SJSA1 (cell line): ENCODE results near the gene TNRC18. TPM values are rescaled to one million over a fixed set of nuclear protein-coding genes. Genes with fewer than 3 reads are reported as not detected.

Experiments
- DNase-seq, 2 experiments: peaks; one replicate each; pipeline ENCODE4 v3.0.0-alpha.2; 2015 to 2020; ENCODE audit warnings: low spot score in 2 of 2, low read depth in 1 of 2
- H3K27ac ChIP-seq: fragments of 250-450 bp; sonication (Bioruptor Pico); 2 replicates; pipeline ENCODE4 v1.5.1; 2020; ENCODE audit warnings: mild to moderate bottlenecking, moderate library complexity
- H3K27me3 ChIP-seq: fragments of 250-450 bp; sonication (Bioruptor Pico); replicated peaks from 2 replicates; pipeline ENCODE4 v1.5.1; 2020; ENCODE audit warnings: mild to moderate bottlenecking, moderate library complexity
- H3K36me3 ChIP-seq: fragments of 250-450 bp; sonication (Bioruptor Pico); 2 replicates; pipeline ENCODE4 v1.5.1; 2020; ENCODE audit warnings: mild to moderate bottlenecking
- H3K4me1 ChIP-seq: fragments of 250-450 bp; sonication (Bioruptor Pico); replicated peaks from 2 replicates; pipeline ENCODE4 v1.6.1; 2021; ENCODE audit warnings: mild to moderate bottlenecking
- H3K4me3 ChIP-seq: fragments of 250-450 bp; sonication (Bioruptor Pico); 2 replicates; pipeline ENCODE4 v1.5.1; 2020; ENCODE audit warnings: mild to moderate bottlenecking
- H3K9me3 ChIP-seq: fragments of 250-450 bp; sonication (Bioruptor Pico); replicated peaks from 2 replicates; pipeline ENCODE4 v1.5.1; 2020; ENCODE audit warnings: mild to moderate bottlenecking
- total RNA-seq: library from RNA; depleted of rRNA; stranded (reverse); fragments of >200 nt; shearing (Covaris generic); gene quantifications from 2 replicates; pipeline ENCODE4 v1.2.3, GENCODE V29; 2014

Gene TNRC18
- total RNA-seq, 1 experiment from 2014 or later: 19.8 TPM

DNA sequence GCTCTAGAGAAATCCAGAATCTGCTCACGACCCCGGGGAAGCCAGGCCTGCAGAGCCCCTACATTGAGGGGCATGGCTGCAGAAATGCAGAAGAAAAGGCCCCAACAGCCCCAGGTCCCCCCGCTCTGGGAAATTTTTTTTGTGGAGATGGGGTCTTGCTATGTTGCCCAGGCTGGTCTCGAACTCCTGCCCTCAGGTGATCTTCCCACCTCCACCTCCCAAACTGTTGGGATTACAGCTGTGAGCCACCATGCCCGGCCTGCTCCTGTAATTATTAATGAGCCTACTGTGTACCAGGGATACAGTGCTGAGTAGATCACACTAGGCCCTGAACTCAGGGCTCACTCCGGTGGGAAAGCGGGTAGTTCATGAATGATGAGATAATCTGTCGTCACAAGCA lies 29.9 kb downstream of the TNRC18 start:
- H3K4me1 ChIP-seq: no peaks in the 10 kb centered on the region
- DNase-seq: no peak

DNA sequence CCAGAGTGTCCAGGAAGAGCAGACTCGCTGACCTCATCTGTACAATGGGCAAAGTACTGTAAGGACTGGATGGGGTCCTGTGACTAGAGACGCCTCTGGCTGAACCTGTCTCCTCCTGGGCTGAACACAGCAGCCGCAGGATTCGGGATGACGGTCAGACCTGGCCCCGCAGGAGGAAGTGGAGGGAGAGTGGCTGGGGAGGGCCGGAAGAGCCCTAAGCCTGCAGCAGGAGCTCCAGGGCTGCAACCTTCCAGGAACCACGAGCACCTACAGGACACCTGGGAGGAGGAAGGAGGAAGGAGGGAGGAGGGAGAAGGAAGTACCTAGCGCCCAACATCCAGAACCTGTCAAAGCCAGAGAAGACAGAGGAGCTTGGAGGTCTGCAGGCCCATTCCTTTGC lies 30.3 kb downstream of the TNRC18 start:
- no peak overlapping the region for H3K27ac ChIP-seq
- no peak for DNase-seq
- H3K9me3 ChIP-seq: no peaks in the 10 kb centered on the region
- H3K4me1 ChIP-seq: no peaks in the 10 kb centered on the region
- H3K4me3 ChIP-seq: no peak overlapping the region
- H3K27me3 ChIP-seq: no peaks in the 10 kb centered on the region
- peaks cover 16% of the 10 kb centered on the region for H3K36me3 ChIP-seq

More for the DNA sequence above, 29.9 kb downstream of the TNRC18 start:
- Histone ChIP-seq H3K27me3 (no peaks in the 10 kb centered on the region), H3K36me3 (peaks cover 16% of the 10 kb centered on the region), H3K9me3 (no peaks in the 10 kb centered on the region), H3K27ac (no peak overlapping the region), H3K4me3 (no peak overlapping the region)

- no peak overlapping the region for H3K27ac ChIP-seq
- no peaks in the 10 kb centered on the region for H3K9me3 ChIP-seq
- no peaks in the 10 kb centered on the region for H3K4me1 ChIP-seq
- H3K4me3 ChIP-seq: no peak overlapping the region
- no peak for DNase-seq
- no peaks in the 10 kb centered on the region for H3K27me3 ChIP-seq
- peaks cover 36% of the 10 kb centered on the region for H3K36me3 ChIP-seq
Observed at GRCh38 chr7:5390918-5391317, 32.7 kb downstream of the TNRC18 start.

DNA sequence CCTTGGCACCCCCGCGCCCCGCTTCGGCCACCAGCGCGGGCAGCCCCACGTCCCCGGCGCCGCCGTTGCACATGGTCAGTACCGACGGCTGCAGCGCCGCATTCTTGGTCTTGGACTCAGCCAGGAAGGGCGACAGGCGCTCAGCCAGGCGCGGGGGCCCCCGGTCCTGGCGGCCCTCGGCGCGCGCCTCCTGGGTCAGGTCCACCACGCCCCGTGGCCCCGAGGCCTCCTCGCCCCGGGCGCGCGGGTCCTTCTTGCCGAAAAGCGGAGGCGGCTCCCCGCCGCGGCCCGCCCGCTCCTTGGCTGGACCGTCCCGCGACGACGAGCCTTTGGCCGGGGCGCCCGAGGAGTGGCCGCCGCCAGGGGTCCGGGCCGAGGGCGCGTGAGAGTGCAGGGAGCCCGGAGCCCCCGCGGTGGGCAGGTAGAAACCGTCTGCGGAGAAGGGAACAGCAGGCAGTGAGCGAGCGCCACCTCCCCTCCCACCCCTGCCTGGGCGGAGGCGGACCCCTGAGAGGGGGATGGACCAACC lies 34.7 kb downstream of the TNRC18 start:
- H3K9me3 ChIP-seq: no peaks in the 10 kb centered on the region
- no peak overlapping the region for H3K27ac ChIP-seq
- no peaks in the 10 kb centered on the region for H3K4me1 ChIP-seq
- no peak for DNase-seq
- no peaks in the 10 kb centered on the region for H3K27me3 ChIP-seq
- no peak overlapping the region for H3K4me3 ChIP-seq
- peaks cover 42% of the 10 kb centered on the region for H3K36me3 ChIP-seq

GRCh38 chr7:5388273-5388901 lies 35.2 kb downstream of the TNRC18 start:
- Histone ChIP-seq H3K27me3 (no peaks in the 10 kb centered on the region), H3K4me1 (no peaks in the 10 kb centered on the region), H3K9me3 (no peaks in the 10 kb centered on the region), H3K36me3 (peaks cover 39% of the 10 kb centered on the region), H3K4me3 (no peak overlapping the region), H3K27ac (no peak overlapping the region)
- DNase-seq: no peak

- H3K27ac ChIP-seq: no peak overlapping the region
- no peaks in the 10 kb centered on the region for H3K9me3 ChIP-seq
- H3K36me3 ChIP-seq: peaks cover 33% of the 10 kb centered on the region
- no peaks in the 10 kb centered on the region for H3K4me1 ChIP-seq
- H3K4me3 ChIP-seq: no peak overlapping the region
- no peaks in the 10 kb centered on the region for H3K27me3 ChIP-seq
- DNase-seq: no peak
Observed at GRCh38 chr7:5387711-5388245, 35.9 kb downstream of the TNRC18 start.

DNA sequence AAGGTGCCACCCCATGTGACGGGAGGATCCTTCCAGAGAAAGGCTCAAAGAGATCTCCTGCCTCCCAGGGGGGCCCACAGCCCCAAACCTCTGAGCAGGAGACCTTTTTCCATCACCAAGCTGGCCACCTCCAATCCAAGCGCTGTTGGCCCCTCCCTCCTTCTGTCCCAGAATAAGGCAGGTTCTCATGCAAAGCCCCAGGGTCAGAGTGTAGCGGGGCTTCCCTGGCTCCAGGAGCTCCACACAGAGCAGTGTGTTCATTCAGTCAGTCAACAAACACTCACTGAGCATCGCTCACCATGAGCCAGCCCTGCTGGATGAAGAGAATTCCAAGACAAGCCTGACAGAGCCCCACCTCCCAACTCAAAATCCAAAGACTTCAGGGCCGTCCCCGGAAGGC lies 39.0 kb downstream of the TNRC18 start:
- Histone ChIP-seq H3K27ac (no peak overlapping the region), H3K4me1 (no peaks in the 10 kb centered on the region; the same call in 1 of the 2 replicates), H3K9me3 (no peaks in the 10 kb centered on the region), H3K36me3 (peaks cover 26% of the 10 kb centered on the region), H3K27me3 (no peaks in the 10 kb centered on the region), H3K4me3 (no peak overlapping the region)
- no peak for DNase-seq

DNA sequence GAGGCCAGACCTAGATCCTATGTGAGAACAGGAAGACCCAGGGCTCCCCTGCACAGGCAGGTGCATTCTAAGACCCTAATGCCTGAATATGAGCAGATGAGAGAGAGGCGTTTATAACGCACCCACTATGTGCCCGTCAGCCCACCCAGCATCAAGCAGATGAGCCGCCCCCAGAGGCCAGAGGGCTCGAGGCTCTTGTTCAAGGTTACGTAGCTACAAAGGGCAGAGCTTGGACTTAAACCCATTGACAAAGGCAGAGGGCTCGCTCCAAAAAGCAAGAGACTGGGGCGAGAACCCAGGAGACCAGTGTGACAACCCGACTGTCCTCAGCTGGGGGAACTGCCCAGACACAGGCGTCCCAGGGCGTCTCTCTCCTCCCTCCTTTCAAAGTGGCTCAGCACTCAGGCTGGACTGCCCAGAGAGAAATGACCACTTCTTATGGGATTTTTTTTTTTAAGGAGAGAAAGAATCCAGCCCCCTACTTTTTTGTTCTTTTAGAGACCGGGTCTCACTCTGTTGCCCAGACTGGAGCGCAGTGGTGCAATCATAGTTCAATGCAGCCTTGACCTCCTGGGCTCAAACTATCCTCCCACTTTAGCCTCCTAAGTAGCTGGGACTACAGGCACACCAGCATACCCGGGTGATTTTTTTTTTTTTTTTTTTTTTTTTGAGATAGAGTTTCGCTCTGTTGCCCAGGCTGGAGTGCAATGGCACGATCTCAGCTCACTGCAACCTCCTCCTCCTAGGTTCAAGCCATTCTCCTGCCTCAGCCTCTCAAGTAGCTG lies 40.1 kb downstream of the TNRC18 start:
- DNase-seq: no peak
- Histone ChIP-seq H3K4me1 (no peaks in the 10 kb centered on the region; the same call in 1 of the 2 replicates), H3K27ac (no peak overlapping the region), H3K36me3 (peaks cover 26% of the 10 kb centered on the region), H3K4me3 (no peak overlapping the region), H3K27me3 (no peaks in the 10 kb centered on the region), H3K9me3 (no peaks in the 10 kb centered on the region)

DNA sequence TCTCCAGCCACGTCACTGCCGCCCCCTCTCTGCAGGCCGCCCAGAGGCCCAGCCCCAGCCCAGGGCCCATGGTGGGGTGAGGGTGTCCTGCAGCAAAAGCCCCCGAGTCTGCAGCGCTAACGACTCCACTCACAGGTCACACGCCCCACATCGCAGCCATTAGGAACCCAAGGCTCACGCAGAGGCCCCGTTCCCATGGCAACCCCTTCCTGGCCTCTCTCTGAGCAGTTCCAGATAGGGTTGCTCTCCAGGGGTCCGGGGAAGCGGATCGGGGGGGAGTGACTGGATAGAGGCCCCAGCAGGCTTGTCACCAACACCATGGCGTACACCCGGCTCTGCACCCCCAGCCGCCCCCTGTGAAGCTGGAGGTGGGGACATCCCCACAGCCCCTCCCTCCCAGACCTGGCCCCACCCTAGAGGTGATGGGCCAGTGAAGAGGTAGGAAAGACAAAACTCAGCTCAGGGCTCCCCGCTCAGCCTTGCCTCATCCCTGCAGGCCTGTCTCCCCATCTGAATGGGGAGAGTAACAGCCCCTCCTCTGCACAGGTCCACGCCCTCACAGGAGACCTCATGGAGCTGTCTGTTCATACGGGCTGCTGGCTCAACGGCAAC lies 41.2 kb downstream of the TNRC18 start:
- Histone ChIP-seq H3K4me1 (no peaks in the 10 kb centered on the region; the same call in 1 of the 2 replicates), H3K36me3 (peaks cover 17% of the 10 kb centered on the region), H3K9me3 (no peaks in the 10 kb centered on the region), H3K27me3 (no peaks in the 10 kb centered on the region), H3K27ac (no peak overlapping the region), H3K4me3 (no peak overlapping the region)
- no peak for DNase-seq

DNA sequence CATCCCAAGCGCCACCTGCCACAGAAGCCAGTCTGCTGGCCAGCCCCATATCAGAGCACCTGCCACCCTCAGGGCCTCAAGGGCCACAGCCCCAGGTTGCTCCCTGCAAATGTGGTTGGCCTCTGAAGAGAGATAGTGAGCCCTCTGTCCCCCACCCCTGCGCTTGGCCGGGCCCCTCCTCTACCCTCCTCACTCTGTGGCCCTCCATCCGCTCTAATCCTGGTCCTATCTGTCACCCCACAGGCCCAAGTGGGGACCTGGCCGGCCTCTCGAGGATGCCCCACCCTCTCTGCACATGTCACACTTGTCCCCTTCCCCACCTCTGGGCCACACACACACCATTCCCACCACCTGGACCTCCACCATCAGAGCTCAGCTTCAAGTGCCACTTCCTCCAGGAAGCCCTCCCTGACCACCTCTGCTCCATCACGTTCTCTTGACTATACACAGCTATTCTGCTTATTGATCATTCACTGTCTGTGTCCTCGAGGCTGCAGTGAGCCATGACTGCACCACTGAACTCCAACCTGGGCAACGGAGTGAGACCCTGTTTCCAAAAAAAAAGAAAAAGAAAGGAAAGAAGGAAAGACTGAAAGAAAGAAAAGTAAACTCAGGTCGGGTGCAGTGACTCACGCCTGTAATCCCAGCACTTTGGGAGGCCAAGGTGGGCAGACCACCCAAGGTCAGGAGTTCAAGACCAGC lies 42.4 kb downstream of the TNRC18 start:
- no peak for DNase-seq
- no peak overlapping the region for H3K4me3 ChIP-seq
- no peak overlapping the region for H3K27ac ChIP-seq
- H3K4me1 ChIP-seq: no peaks in the 10 kb centered on the region; the same call in 1 of the 2 replicates
- H3K36me3 ChIP-seq: peaks cover 14% of the 10 kb centered on the region
- no peaks in the 10 kb centered on the region for H3K27me3 ChIP-seq
- H3K9me3 ChIP-seq: no peaks in the 10 kb centered on the region

- no peak for DNase-seq
- H3K36me3 ChIP-seq: peaks cover 15% of the 10 kb centered on the region
- no peaks in the 10 kb centered on the region for H3K9me3 ChIP-seq
- H3K27ac ChIP-seq: no peak overlapping the region
- H3K27me3 ChIP-seq: no peaks in the 10 kb centered on the region
- H3K4me3 ChIP-seq: no peak overlapping the region
- no peaks in the 10 kb centered on the region; the same call in 1 of the 2 replicates for H3K4me1 ChIP-seq
Observed at GRCh38 chr7:5380350-5381070, 43.1 kb downstream of the TNRC18 start.

DNA sequence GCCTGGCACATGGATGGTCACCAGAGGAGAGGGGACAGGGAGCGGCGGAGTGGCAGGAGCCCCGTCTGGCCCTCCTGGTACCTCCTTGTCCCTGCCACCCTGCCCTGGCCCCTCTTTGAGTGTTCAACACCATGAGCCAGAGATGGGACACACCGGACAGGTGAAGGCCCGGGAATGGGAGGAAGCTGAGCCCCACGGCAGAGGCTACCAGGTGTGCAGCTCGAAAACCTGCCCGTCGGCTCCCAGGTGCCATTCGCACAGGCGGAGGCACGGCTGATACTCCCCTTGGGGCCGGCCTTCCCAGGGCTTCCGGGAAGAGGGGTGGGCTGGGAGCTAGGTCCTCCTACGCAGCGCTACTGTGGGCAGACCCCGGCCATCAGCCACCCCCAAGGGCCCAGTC lies 44.1 kb downstream of the TNRC18 start:
- H3K27me3 ChIP-seq: no peaks in the 10 kb centered on the region
- peaks cover 10% of the 10 kb centered on the region for H3K36me3 ChIP-seq
- DNase-seq: no peak
- H3K9me3 ChIP-seq: no peaks in the 10 kb centered on the region
- H3K4me3 ChIP-seq: no peak overlapping the region
- H3K4me1 ChIP-seq: no peaks in the 10 kb centered on the region; the same call in 1 of the 2 replicates
- no peak overlapping the region for H3K27ac ChIP-seq

- Histone ChIP-seq H3K4me3 (no peak overlapping the region), H3K27me3 (no peaks in the 10 kb centered on the region), H3K36me3 (peaks cover 18% of the 10 kb centered on the region), H3K9me3 (no peaks in the 10 kb centered on the region), H3K27ac (no peak overlapping the region), H3K4me1 (no peaks in the 10 kb centered on the region; the same call in 1 of the 2 replicates)
- no peak for DNase-seq
Observed at GRCh38 chr7:5377816-5378215, 45.8 kb downstream of the TNRC18 start.
